Ascending aorta (tissue), 2 donors: ENCODE results near the gene SEZ6. TPM values are rescaled to one million over a fixed set of nuclear protein-coding genes. Genes with fewer than 3 reads are reported as not detected.

Experiments used
- DNase-seq, 2 donors: peaks; one replicate each; pipeline ENCODE4 v3.0.0-alpha.2; 2019; ENCODE audit warnings: low spot score in 2 of 2
- H3K27ac ChIP-seq, 2 donors: fragments of 200-600 bp; sonication (generic); one replicate each; pipeline ENCODE4 v1.5.1; 2016 to 2017; ENCODE audit warnings: mild to moderate bottlenecking in 1 of 2
- H3K27me3 ChIP-seq: fragments of 200-600 bp; sonication (generic); one replicate; pipeline ENCODE4 v1.5.1; 2017
- H3K36me3 ChIP-seq, 2 donors: fragments of 200-600 bp; sonication (generic); one replicate each; pipeline ENCODE4 v1.5.1; 2016
- H3K4me1 ChIP-seq, 2 donors: fragments of 200-600 bp; sonication (generic); one replicate each; pipeline ENCODE4 v1.5.1; 2016 to 2017; ENCODE audit warnings: mild to moderate bottlenecking in 1 of 2
- H3K4me3 ChIP-seq, 2 donors: fragments of 200-600 bp; sonication (generic); one replicate each; pipeline ENCODE4 v1.5.1; 2016 to 2017; ENCODE audit warnings: mild to moderate bottlenecking in 1 of 2
- H3K9me3 ChIP-seq, 2 donors: fragments of 200-600 bp; sonication (generic); one replicate each; pipeline ENCODE4 v1.5.1; 2016
- intact Hi-C: fragments of 100-400 bp; cut with DNase I; formaldehyde crosslinking; loops from one replicate; pipeline ENCODE4 v1.15.1; 2023
- total RNA-seq: library from RNA; depleted of rRNA; stranded (reverse); fragments of >200 nt; gene quantifications from one replicate; pipeline ENCODE4 v1.1.0, GENCODE V29; 2016
- TF ChIP-seq, protein P1 (sequence below), 3 experiments: fragments of 200-600 bp in 2 of 3; fragments of 450-650 bp in 1 of 3; sonication (generic) in 2 of 3; IDR thresholded peaks; one replicate each; pipeline ENCODE4 v1.5.1; 2016 to 2019; ENCODE audit warnings: antibody characterized with exemption in 3 of 3, mild to moderate bottlenecking in 1 of 3, moderate library complexity in 1 of 3

The SEZ6 gene
- total RNA-seq, 1 donor from 2014 or later, result not detected

GRCh38 chr17:28912281-28912937, 93.4 kb downstream of the SEZ6 start:
- Histone ChIP-seq H3K27ac (no peak overlapping the region), H3K27me3 (no peaks in the 10 kb centered on the region), H3K36me3 (peaks cover 83 to 88% of the 10 kb centered on the region in 2 donors), H3K4me3 (no peak overlapping the region), H3K4me1 (peaks cover 3 to 11% of the 10 kb centered on the region in 2 donors), H3K9me3 (no peaks in the 10 kb centered on the region)
- TF ChIP-seq, protein P1, sequence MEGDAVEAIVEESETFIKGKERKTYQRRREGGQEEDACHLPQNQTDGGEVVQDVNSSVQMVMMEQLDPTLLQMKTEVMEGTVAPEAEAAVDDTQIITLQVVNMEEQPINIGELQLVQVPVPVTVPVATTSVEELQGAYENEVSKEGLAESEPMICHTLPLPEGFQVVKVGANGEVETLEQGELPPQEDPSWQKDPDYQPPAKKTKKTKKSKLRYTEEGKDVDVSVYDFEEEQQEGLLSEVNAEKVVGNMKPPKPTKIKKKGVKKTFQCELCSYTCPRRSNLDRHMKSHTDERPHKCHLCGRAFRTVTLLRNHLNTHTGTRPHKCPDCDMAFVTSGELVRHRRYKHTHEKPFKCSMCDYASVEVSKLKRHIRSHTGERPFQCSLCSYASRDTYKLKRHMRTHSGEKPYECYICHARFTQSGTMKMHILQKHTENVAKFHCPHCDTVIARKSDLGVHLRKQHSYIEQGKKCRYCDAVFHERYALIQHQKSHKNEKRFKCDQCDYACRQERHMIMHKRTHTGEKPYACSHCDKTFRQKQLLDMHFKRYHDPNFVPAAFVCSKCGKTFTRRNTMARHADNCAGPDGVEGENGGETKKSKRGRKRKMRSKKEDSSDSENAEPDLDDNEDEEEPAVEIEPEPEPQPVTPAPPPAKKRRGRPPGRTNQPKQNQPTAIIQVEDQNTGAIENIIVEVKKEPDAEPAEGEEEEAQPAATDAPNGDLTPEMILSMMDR (IDR thresholded peaks at IDR 0.05), result peak in 1 of 3 experiments; percentile 10
- intact Hi-C loops, result no loop called here
- DNase-seq, result no peak

DNA sequence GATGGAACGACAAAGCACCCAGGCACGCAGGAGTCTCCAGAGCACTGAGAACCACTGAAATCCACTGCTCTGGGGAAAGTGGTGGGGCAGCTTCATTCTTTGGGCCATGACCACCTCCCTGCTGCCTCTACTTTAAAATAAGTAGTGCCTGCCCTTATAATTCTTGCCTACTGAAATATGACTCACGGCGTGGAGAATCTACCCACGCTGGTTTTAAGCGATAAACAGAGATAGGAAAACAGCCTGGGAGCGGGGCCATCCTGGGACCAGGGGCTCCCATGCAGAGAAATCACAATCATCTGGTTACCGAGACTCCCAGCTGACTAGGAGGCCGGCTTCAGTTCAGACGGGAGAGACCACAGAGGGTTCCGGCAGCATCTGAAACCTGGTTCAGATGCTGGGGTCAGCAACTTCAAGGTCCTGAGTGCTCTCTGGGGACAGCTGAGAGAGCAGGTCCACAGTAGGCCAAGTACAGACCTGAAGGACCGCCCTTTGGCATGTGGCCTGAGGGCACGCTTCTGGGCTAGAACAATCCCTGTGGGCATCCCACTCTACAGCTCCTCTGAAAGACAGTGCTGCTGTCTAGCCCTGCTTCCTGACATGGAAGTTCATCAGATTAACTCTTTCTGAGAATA, 94.3 kb downstream of the SEZ6 start:
- H3K4me1 ChIP-seq, result peaks cover 3 to 11% of the 10 kb centered on the region in 2 donors
- DNase-seq, result no peak
- H3K27ac ChIP-seq, result no peak overlapping the region
- TF ChIP-seq, protein P1 (IDR thresholded peaks at IDR 0.05), result no peak
- peaks cover 83 to 88% of the 10 kb centered on the region in 2 donors for H3K36me3 ChIP-seq
- H3K9me3 ChIP-seq, result no peaks in the 10 kb centered on the region
- H3K27me3 ChIP-seq, result no peaks in the 10 kb centered on the region
- intact Hi-C loops, result no loop called here
- no peak overlapping the region for H3K4me3 ChIP-seq

DNA sequence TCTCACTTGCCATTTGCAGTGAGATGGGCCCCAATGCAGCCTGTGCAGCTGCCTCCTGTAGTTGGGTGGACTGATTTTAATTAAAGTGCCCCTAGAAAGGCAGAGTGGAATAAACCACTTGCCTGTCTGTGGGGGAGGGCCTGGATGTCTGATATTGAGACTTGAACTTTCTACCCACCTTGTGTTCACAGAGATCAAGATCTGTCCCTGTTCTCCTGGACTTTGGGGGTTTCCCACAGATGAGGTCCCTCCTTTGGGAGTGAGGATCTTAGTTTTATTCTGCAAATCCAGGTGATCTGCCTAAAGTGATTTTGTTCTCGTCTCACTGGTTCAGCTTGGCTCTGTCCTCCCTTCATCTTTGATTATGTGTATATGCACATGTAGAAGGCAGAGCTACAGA, 95.3 kb downstream of the SEZ6 start:
- intact Hi-C loops, result no loop called here
- H3K36me3 ChIP-seq, result peaks cover 83 to 92% of the 10 kb centered on the region in 2 donors

DNA sequence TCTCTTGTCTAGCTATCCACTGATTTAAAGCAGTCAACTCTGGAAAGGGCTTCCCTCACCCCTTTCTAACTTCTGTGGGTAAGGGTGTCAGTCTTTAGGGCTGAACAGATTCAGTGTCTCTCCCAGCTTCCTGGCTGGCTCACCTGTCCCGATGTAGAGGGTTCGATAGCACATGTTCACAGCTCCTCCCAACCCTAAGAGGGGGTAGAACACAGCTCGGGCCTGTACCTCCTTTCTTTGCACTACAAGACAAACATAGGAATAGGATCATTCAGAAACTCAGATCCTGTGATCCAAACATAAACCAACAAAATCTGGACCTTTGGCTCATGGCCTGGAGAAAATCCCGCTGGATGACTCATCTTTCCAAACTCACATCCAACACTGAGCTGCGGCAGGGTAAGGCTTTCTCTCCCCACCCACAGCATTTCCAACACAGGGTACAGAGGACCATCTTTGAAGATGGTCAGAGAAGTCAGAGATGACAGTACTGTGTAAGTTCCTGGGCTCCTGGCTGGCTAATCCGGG, 97.1 kb downstream of the SEZ6 start:
- H3K27ac ChIP-seq, result peak overlapping the region; percentile 70 to 76
- no peaks in the 10 kb centered on the region for H3K9me3 ChIP-seq
- intact Hi-C loops, result no loop called here
- H3K36me3 ChIP-seq, result peaks cover 71 to 75% of the 10 kb centered on the region in 2 donors
- H3K4me1 ChIP-seq, result peaks cover 3 to 11% of the 10 kb centered on the region in 2 donors
- DNase-seq, result peak in 1 of 2 donors; percentile 80
- TF ChIP-seq, protein P1 (IDR thresholded peaks at IDR 0.05), result no peak
- H3K4me3 ChIP-seq, result no peak overlapping the region
- H3K27me3 ChIP-seq, result no peaks in the 10 kb centered on the region

More for the DNA sequence above, 95.3 kb downstream of the SEZ6 start:
- Histone ChIP-seq H3K27ac (no peak overlapping the region), H3K4me1 (peaks cover 3 to 11% of the 10 kb centered on the region in 2 donors), H3K9me3 (no peaks in the 10 kb centered on the region), H3K4me3 (no peak overlapping the region), H3K27me3 (no peaks in the 10 kb centered on the region)
- TF ChIP-seq, protein P1 (IDR thresholded peaks at IDR 0.05), result no peak
- no peak for DNase-seq

DNA sequence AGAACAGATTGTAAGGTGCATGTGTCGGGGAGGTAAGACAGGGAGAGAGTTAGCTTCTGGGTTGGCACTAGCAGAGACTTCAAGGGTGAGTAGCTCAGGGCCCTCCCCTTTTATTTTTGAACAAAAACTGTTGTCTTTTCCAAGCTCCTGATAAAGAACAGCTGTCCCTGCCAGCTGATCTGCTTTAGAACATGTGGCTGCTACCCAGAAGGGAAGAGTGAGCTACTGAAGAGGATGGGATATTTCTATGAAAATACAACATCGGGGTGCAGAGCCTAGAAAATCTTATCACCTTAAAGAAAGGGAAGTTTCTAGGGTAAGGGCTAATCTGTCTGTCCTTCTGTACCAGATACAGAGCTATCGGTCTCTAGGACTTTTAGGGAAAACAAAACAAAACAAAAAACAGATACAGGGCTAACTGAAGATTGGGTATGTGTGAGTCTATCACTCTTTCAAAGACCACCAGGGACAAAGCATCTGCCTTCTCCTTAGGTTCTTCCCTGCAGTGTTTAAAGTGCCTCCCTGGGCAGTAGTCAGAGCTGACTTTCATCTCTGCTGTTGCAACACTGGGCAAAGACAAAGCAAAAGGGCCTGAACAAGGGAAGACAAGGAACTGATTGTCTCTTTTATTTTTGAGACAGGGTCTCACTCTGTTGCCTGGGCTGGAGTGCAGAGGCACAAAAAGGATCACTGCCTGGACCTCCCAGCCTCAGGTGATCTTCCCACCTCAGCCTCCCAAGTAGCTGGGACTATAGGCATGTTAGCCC, 97.9 kb downstream of the SEZ6 start:
- intact Hi-C loops, result loop anchor here (1.0 kb wide), 1 partner anchor 37 kb away; no protein-coding TSS in a partner anchor
- DNase-seq, result no peak
- Histone ChIP-seq H3K9me3 (no peaks in the 10 kb centered on the region), H3K27ac (peak overlapping the region; percentile 70 to 76), H3K4me3 (no peak overlapping the region), H3K4me1 (peaks cover 3 to 14% of the 10 kb centered on the region in 2 donors), H3K27me3 (no peaks in the 10 kb centered on the region), H3K36me3 (peaks cover 63 to 67% of the 10 kb centered on the region in 2 donors)
- TF ChIP-seq, protein P1 (IDR thresholded peaks at IDR 0.05), result no peak
